Stimulated activated CD4-positive, alpha-beta T cell treated with anti-CD3 and anti-CD28 coated beads, Interleukin-1b, Interleukin-23, amount 100 ng/mL, for 4 hours (primary cell): ENCODE measurements around the gene CAV3.

Source experiments
- DNase-seq, 2 donors: peaks; one replicate each; pipeline ENCODE4 v3.0.0-alpha.2; 2020; ENCODE audit warnings: low read depth in 2 of 2

The CAV3 gene

GRCh38 chr3:8794247-8794646 lies 60.6 kb downstream of the CAV3 start:
- DNase-seq = no peak
